Neural progenitor cell (in vitro differentiated cells): ENCODE measurements around the gene SH3D21.

Experiments used
- CTCF ChIP-seq: fragments of 200-600 bp; sonication (generic); IDR thresholded peaks from 2 replicates; pipeline ENCODE4 v1.5.1; 2017; ENCODE audit warnings: antibody characterized with exemption, mild to moderate bottlenecking
- EZH2 ChIP-seq: fragments of 200-600 bp; sonication (generic); IDR thresholded peaks from 2 replicates; pipeline ENCODE4 v1.6.1; 2017; ENCODE audit warnings: antibody characterized with exemption, mild to moderate bottlenecking, moderate library complexity
- EZH2phosphoT487 ChIP-seq: fragments of 200-600 bp; sonication (generic); IDR thresholded peaks from 2 replicates; pipeline ENCODE4 v1.6.1; 2017; ENCODE audit warnings: antibody characterized with exemption

- TF ChIP-seq EZH2phosphoT487 (no peak), CTCF (no peak), EZH2 (no peak)
Measured at GRCh38 chr1:36337830-36338229, 31.7 kb downstream of the SH3D21 start.
